Fibroblast of the aortic adventitia (primary cell): ENCODE results near the gene SFSWAP. TPM values are rescaled to one million over a fixed set of nuclear protein-coding genes. Genes with fewer than 3 reads are reported as not detected.

Source experiments
- DNase-seq: peaks from one replicate; pipeline ENCODE4 v3.0.0-alpha.2; 2010; ENCODE audit warnings: low read depth
- H3K4me3 ChIP-seq: 2 replicates; pipeline ENCODE4 v1.5.1; 2011; ENCODE audit warnings: low read depth, mild to moderate bottlenecking, control low read depth, low read length, moderate library complexity
- total RNA-seq: library from RNA; depleted of rRNA; stranded (reverse); fragments of >200 nt; gene quantifications from 2 replicates; pipeline ENCODE4 v1.2.3, GENCODE V29; 2012; ENCODE audit warnings: low replicate concordance
- TF ChIP-seq, protein P1 (sequence below): IDR thresholded peaks from 2 replicates; pipeline ENCODE4 v1.5.1; 2011; ENCODE audit warnings: mild to moderate bottlenecking, low read length, control low read depth, inconsistent platforms; ENCODE audit not compliant: insufficient read depth

SFSWAP gene
- total RNA-seq, 1 donor: 27.0 TPM

DNA sequence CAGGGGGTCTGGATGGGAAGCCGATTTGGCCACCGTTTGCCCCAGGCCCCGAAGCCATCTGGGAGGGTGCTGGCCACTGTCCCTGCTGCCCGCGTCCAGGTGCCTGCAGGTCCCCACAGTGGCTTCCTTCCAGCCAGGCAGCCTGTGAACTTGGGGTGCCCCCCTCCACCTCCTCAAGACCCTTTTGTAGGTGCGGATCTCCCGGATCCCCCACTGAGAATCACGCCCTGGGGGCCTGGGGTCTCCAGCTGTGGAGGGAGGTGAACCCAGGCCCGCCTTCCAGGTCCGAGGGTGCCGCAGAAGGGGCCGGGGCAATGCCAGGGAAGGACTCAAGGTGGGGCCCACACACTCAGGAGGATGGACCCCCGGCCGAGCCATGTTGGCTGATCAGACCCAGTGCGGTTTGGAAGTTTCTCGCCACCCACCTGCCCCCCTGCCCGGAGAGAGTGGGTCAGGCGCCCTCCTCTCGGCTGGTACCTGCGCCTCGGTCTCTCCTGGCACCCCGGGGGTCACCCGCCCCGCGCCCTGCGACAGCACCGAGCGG lies 119.0 kb downstream of the SFSWAP start:
- DNase-seq: no peak
- TF ChIP-seq, protein P1, sequence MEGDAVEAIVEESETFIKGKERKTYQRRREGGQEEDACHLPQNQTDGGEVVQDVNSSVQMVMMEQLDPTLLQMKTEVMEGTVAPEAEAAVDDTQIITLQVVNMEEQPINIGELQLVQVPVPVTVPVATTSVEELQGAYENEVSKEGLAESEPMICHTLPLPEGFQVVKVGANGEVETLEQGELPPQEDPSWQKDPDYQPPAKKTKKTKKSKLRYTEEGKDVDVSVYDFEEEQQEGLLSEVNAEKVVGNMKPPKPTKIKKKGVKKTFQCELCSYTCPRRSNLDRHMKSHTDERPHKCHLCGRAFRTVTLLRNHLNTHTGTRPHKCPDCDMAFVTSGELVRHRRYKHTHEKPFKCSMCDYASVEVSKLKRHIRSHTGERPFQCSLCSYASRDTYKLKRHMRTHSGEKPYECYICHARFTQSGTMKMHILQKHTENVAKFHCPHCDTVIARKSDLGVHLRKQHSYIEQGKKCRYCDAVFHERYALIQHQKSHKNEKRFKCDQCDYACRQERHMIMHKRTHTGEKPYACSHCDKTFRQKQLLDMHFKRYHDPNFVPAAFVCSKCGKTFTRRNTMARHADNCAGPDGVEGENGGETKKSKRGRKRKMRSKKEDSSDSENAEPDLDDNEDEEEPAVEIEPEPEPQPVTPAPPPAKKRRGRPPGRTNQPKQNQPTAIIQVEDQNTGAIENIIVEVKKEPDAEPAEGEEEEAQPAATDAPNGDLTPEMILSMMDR: no peak
- H3K4me3 ChIP-seq: peak overlapping the region; percentile 74

DNA sequence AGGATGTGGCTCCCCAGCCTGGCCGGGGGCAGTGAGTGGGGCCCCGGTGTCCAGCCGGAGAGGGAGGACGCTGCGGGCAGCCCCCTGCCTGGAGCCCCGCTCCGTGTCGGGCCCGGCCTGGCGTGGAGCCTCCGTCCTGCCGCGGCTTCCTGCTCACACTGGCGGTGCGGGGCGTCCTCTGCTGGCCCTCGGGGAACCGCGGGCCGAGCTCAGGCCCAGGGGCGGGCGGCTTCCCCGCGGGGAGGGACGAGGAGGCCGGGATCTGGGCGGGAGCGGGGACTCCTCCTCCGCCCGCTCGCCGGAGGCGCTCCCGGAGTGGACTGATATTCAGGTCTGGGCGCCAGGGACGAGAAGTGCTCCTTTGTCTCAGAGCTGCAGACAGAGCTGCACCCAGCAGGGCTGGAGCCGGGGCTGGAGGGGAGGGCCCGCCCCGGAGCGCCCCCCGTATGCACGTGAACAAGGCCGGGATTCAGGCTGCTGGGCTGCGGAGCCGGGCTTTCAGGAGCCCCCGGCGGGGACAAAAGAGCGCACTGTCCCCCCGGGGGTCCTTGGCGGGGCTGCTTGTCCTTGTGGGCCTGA lies 119.5 kb downstream of the SFSWAP start:
- H3K4me3 ChIP-seq: peak overlapping the region; percentile 74
- TF ChIP-seq, protein P1: peak; percentile 51
- peak; percentile 79 for DNase-seq

DNA sequence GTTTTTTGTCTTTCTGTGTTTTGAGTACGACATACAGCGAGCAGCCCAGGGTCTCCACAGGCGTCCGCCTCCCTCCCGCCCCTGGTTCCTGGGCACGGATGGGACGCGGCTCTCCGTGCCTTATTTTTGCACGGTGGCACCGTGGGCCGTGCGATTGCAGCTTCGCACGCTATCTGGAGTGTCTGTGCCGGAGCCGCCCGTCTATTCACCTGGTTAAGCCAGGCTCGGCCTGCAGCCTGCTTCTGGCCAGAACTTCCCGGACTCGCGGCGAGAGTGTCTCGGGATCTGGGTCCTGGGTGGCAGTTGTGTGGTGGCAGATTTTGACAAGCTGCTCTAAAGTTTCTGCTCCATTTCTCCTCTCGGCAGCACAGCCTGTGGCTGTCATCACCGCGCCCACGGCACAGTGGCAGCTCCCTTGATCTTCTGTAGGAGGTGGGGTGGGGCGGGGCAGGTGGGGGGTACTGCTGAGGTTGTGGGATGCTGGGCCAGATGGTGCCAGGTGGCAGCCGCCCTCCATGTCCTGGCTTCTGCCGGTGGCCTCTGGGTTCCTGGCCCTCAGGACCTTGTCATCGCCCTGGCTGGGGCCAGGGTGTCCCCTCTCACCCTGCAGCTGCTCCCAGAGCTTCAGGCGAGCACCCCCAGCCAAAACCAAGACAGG lies 120.2 kb downstream of the SFSWAP start:
- TF ChIP-seq, protein P1: no peak
- peak overlapping the region; percentile 74 for H3K4me3 ChIP-seq
- peak; percentile 13 for DNase-seq

DNA sequence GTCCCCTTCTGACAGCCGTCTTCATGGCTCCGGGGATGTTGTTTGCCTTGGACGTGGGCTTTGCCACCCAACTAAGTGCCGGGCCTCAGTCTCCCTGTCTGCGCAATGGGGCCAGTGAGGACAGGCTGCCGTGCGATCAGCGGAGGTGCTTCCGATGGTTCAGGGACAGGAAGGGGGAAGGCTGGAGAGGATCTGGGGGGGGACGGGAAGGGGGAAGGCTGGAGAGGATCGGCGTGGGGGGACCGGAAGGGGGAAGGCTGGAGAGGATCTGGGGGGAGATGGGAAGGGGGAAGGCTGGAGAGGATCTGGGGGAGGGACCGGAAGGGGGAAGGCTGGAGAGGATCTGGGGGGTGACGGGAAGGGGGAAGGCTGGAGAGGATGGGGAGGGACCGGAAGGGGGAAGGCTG lies 120.7 kb downstream of the SFSWAP start:
- DNase-seq: peak; percentile 87
- H3K4me3 ChIP-seq: peak overlapping the region; percentile 74
- TF ChIP-seq, protein P1: no peak

DNA sequence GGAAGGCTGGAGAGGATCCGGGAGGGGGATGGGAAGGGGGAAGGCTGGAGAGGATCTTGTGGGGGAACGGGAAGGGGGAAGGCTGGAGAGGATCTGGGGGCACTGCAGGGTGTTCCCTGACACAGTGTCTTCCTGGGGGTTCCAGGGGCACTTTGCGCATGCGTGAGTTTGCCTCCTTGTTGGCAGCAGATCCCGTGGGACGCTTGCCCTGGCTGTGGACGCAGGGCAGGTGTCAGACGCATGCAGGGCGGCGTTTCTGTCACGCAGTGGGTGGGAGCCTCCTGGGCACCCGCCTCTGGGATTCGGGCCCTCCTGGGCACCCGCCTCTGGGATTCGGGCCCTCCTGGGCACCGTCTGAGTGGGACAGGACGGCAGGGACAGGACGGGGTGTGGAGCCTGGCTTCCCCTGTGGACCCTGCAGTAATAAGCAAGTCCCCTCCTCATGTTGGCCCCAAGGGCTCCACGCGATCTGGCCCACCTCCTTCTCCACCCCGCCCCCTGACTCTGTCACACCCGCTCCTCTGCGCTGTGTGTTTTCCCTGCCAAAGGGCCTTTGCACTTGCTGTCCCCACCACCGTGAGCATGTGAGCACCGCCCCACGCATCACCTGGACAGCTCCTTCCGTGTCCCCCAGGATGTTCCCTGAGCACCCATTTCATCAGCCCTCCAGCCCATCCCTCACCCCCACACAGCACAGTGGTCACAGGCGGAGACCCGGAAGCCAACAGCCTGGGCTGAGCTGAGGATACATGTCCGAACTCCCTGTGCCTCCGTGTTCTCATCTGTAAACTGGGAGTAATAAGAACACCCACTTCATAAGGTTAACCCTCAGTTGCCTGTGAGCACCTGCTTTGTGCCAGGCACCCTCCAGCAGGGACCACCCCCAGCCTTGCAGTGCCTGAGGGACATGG lies 121.7 kb downstream of the SFSWAP start:
- H3K4me3 ChIP-seq: peak overlapping the region; percentile 61
- peak; percentile 79 for DNase-seq
- TF ChIP-seq, protein P1: no peak

DNA sequence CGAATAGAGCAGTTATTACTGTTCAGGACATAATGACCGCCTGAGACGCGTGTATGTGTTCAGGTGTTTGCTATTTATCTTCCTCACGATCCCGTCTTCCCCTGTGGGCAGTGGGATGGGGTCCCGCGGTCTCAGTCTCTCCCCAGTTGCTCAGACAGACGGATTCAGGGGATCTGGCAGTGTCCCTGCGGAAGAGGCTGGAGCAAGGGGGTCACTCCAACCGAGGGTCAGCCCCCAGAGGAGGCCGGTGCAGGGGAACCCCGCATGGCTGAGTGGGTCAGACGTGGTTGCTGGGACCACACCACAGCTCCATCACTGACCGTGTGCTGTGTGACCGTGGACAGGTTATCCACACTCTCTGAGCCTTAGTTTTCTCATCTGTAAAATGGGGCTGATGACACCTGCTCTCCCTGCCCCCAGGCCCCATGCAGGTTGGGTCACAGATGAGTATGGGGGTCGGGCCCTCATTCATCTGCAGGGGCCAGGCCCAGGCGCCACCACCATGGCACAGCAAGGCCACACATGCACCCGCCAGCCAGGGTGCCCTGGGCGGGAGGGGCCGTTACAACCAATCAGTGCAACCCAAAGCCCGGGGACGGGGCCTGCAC lies 122.5 kb downstream of the SFSWAP start:
- DNase-seq: no peak
- TF ChIP-seq, protein P1: no peak
- no peak overlapping the region for H3K4me3 ChIP-seq
